Stimulated activated CD4-positive, alpha-beta T cell treated with anti-CD3 and anti-CD28 coated beads, Interleukin-15, amount 100 ng/mL, for 48 hours (primary cell): ENCODE data around the gene DACT2.
"Not testable (repeated sequence)": the region's sequence is repeated elsewhere in the genome, so short reads cannot be mapped to it uniquely, and the experiment has no call there.

Experiments
- DNase-seq, 2 donors: peaks; one replicate each; pipeline ENCODE4 v3.0.0-alpha.2; 2020; ENCODE audit warnings: low read depth in 2 of 2

DACT2 gene

GRCh38 chr6:168282985-168283685 lies 36.4 kb downstream of the DACT2 start:
- DNase-seq = no peak

- no peak for DNase-seq
Observed at GRCh38 chr6:168281826-168282225, 37.8 kb downstream of the DACT2 start.

- DNase-seq = not testable (repeated sequence)
Observed at GRCh38 chr6:168281314-168281713, 38.3 kb downstream of the DACT2 start.

GRCh38 chr6:168280899-168281245 lies 38.7 kb downstream of the DACT2 start:
- no peak for DNase-seq

- no peak for DNase-seq
Observed at GRCh38 chr6:168280020-168280898, 39.3 kb downstream of the DACT2 start.

GRCh38 chr6:168279403-168279935 lies 40.1 kb downstream of the DACT2 start:
- DNase-seq = no peak

- DNase-seq = no peak
Observed at GRCh38 chr6:168278904-168279303, 40.7 kb downstream of the DACT2 start.

- no peak for DNase-seq
Observed at GRCh38 chr6:168277274-168277669, 42.3 kb downstream of the DACT2 start.

GRCh38 chr6:168276576-168277273 lies 42.9 kb downstream of the DACT2 start:
- DNase-seq = no peak

- no peak for DNase-seq
Observed at GRCh38 chr6:168275168-168275567, 44.4 kb downstream of the DACT2 start.

GRCh38 chr6:168274037-168274952 lies 45.3 kb downstream of the DACT2 start:
- no peak for DNase-seq

- DNase-seq = no peak
Observed at GRCh38 chr6:168273441-168274036, 46.0 kb downstream of the DACT2 start.

GRCh38 chr6:168272415-168273325 lies 46.9 kb downstream of the DACT2 start:
- no peak for DNase-seq

GRCh38 chr6:168270274-168271172 lies 49.1 kb downstream of the DACT2 start:
- no peak for DNase-seq

- no peak for DNase-seq
Observed at GRCh38 chr6:168269455-168270243, 49.9 kb downstream of the DACT2 start.

GRCh38 chr6:168268755-168269154 lies 50.8 kb downstream of the DACT2 start:
- no peak for DNase-seq

- not testable (repeated sequence) for DNase-seq
Observed at GRCh38 chr6:168267779-168268178, 51.8 kb downstream of the DACT2 start.
